ENCODE data around the gene DZANK1.

GRCh38 chr20:18400460-18400859 lies 66.4 kb downstream of the DZANK1 start:
- TF ChIP-seq POU6F1 (CRISPR knock-in tag; IDR thresholded peaks at IDR 0.05; ENCODE audit: borderline replicate concordance, low read depth) (no peak), RARB (CRISPR knock-in tag; IDR thresholded peaks at IDR 0.05) (no peak), ZNF565 (CRISPR knock-in tag; conservative IDR thresholded peaks at IDR 0.05; ENCODE audit: low read depth) (no peak), CSDC2 (CRISPR knock-in tag; IDR thresholded peaks at IDR 0.05) (no peak), GLIS3 (CRISPR knock-in tag; IDR thresholded peaks at IDR 0.05) (no peak), ZNF8 (CRISPR knock-in tag; IDR thresholded peaks at IDR 0.05) (no peak), ARNTL (CRISPR knock-in tag; IDR thresholded peaks at IDR 0.05; ENCODE audit: borderline replicate concordance, low read depth) (no peak), ZFP3 (CRISPR knock-in tag; IDR thresholded peaks at IDR 0.05) (no peak), PPARA (CRISPR knock-in tag; IDR thresholded peaks at IDR 0.05; ENCODE audit: borderline replicate concordance) (no peak), BACH2 (CRISPR knock-in tag; IDR thresholded peaks at IDR 0.05; ENCODE audit: borderline replicate concordance) (no peak), ESRRG (CRISPR knock-in tag; IDR thresholded peaks at IDR 0.05) (no peak), ZC3H10 (CRISPR knock-in tag; IDR thresholded peaks at IDR 0.05) (no peak), TOX (CRISPR knock-in tag; IDR thresholded peaks at IDR 0.05; ENCODE audit: borderline replicate concordance) (no peak)
